GM12878 (cell line): ENCODE results near the gene ZBTB32. TPM values are rescaled to one million over a fixed set of nuclear protein-coding genes. Genes with fewer than 3 reads are reported as not detected.

ENCODE experiments used
- ATAC-seq: fragments of 200-7000 bp; cut with Tn5 transposase; 3 replicates; pipeline ENCODE4 v1.9.1; 2020; ENCODE audit warnings: mild to moderate bottlenecking, moderate library complexity
- BruUV-seq: library from RNA; stranded (reverse); fragments of 400-500 nt; replicated peaks from 2 replicates; lab custom pipeline; 2021; lab: Mats Ljungman, UMichigan
- CTCF ChIA-PET: fragments of 300-600 bp; sonication (Branson Sonifier 250); formaldehyde crosslinking; extraction: SDS; loops from one replicate; lab custom pipeline; 2021; ENCODE audit warnings: inconsistent platforms; lab: Yijun Ruan, JAX
- POLR2A ChIA-PET: fragments of 350-600 bp; formaldehyde crosslinking; extraction: SDS; loops from one replicate; lab custom pipeline; 2021; ENCODE audit warnings: inconsistent platforms; lab: Charles Lee
- RAD21 ChIA-PET: fragments of 300-600 bp; sonication (Branson Sonifier 250); formaldehyde crosslinking; loops from one replicate; lab custom pipeline; 2023; ENCODE audit warnings: antibody characterized with exemption; ENCODE audit not compliant: unreplicated experiment; lab: Charles Lee
- SMC1A ChIA-PET: fragments of 300-600 bp; sonication (Branson Sonifier 250); formaldehyde crosslinking; loops from one replicate; lab custom pipeline; 2023; ENCODE audit not compliant: unreplicated experiment, uncharacterized antibody; lab: Charles Lee
- DNase-seq: peaks from one replicate; pipeline ENCODE4 v3.0.0-alpha.2; 2011; ENCODE audit warnings: low read depth, low spot score
- FAIRE-seq: peaks from 3 replicates; lab custom pipeline; 2011; peaks lifted over from hg19 to GRCh38; lab: Jason Lieb, UNC
- H2AFZ ChIP-seq: 2 replicates; pipeline ENCODE4 v1.6.0; 2011; ENCODE audit warnings: low read depth, low read length, control low read depth; ENCODE audit not compliant: control insufficient read depth
- H3K27ac ChIP-seq: 2 replicates; pipeline ENCODE4 v1.5.1; 2011; ENCODE audit warnings: control low read depth; ENCODE audit not compliant: control insufficient read depth, insufficient read depth
- H3K27me3 ChIP-seq, 2 experiments: replicated peaks in 1 of 2; 2 replicates each; pipeline versions ENCODE4 v1.6.0 to v1.6.1; 2011; ENCODE audit warnings: low read length in 1 of 2; ENCODE audit not compliant: control insufficient read depth in 2 of 2, insufficient read depth in 2 of 2
- H3K36me3 ChIP-seq, 2 experiments: 2 replicates each; pipeline ENCODE4 v1.5.1; 2011; ENCODE audit warnings: low read length in 1 of 2; ENCODE audit not compliant: control insufficient read depth in 2 of 2, insufficient read depth in 2 of 2
- H3K4me1 ChIP-seq: 2 replicates; pipeline ENCODE4 v1.6.1; 2011; ENCODE audit warnings: mild to moderate bottlenecking, low read length, moderate library complexity, mixed read lengths; ENCODE audit not compliant: control insufficient read depth, insufficient read depth
- H3K4me2 ChIP-seq: 2 replicates; pipeline ENCODE4 v1.6.0; 2011; ENCODE audit warnings: control low read depth; ENCODE audit not compliant: control insufficient read depth, insufficient read depth
- H3K4me3 ChIP-seq: fragments of 200-600 bp; sonication (generic); 2 replicates; pipeline ENCODE4 v1.5.1; 2016
- H3K79me2 ChIP-seq: 2 replicates; pipeline ENCODE4 v1.6.0; 2011; ENCODE audit warnings: low read length; ENCODE audit not compliant: control insufficient read depth, insufficient read depth
- H3K9ac ChIP-seq: 2 replicates; pipeline ENCODE4 v1.8.0; 2011; ENCODE audit warnings: low read length, control low read depth, mixed read lengths; ENCODE audit not compliant: control insufficient read depth, insufficient read depth
- H3K9me3 ChIP-seq: replicated peaks from 3 replicates; pipeline ENCODE4 v1.5.1; 2011; ENCODE audit warnings: mild to moderate bottlenecking, low read length; ENCODE audit not compliant: control insufficient read depth, insufficient read depth
- H4K20me1 ChIP-seq: 2 replicates; pipeline ENCODE4 v1.6.0; 2011; ENCODE audit not compliant: control insufficient read depth, insufficient read depth
- CBX3 ChIP-seq: fragments of 200-600 bp; sonication (generic); IDR thresholded peaks from 2 replicates; pipeline ENCODE4 v1.6.1; 2016; ENCODE audit warnings: low read depth, borderline replicate concordance
- HCFC1 ChIP-seq: fragments of 150-350 bp; IDR thresholded peaks from 2 replicates; pipeline ENCODE4 v1.6.1; 2014; ENCODE audit warnings: low read length
- NBN ChIP-seq: fragments of 450-650 bp; IDR thresholded peaks from 2 replicates; pipeline ENCODE4 v1.6.1; 2016
- RCOR1 ChIP-seq: conservative IDR thresholded peaks from 2 replicates; pipeline ENCODE4 v1.6.1; 2012; ENCODE audit warnings: low read depth, low read length, improper control_type of control experiment
- SMAD1 ChIP-seq: fragments of 450-650 bp; IDR thresholded peaks from 2 replicates; pipeline ENCODE4 v1.6.1; 2018; ENCODE audit warnings: mild to moderate bottlenecking, low read depth; ENCODE audit not compliant: partially characterized antibody
- SMAD5 ChIP-seq: IDR thresholded peaks from 2 replicates; pipeline ENCODE4 v1.6.1; 2016; ENCODE audit warnings: antibody characterized with exemption, low read depth
- WGBS: methylation state at CpG from one replicate; pipeline ENCODE4 v1.1.6; 2016; ENCODE audit warnings: low lambda C conversion rate; ENCODE audit not compliant: insufficient replicate concordance, insufficient coverage; ENCODE audit errors: missing lambda C conversion rate; 5-methylcytosine and 5-hydroxymethylcytosine counted together
- in situ Hi-C: fragments of 300-500 bp; cut with MboI; formaldehyde crosslinking; loops from 9 replicates; pipeline ENCODE4 v1.14.3; 2018; ENCODE audit warnings: mixed read lengths
- intact Hi-C: fragments of 100-400 bp; cut with micrococcal nuclease; formaldehyde crosslinking; loops from one replicate; pipeline ENCODE4 v1.14.2; 2022; ENCODE audit not compliant: unreplicated experiment
- polyA plus RNA-seq, 11 experiments: library from polyadenylated mRNA; depleted of rRNA in 4 of 11; unstranded in 6 of 11; stranded (reverse) in 5 of 11; fragments of >200 nt; fragmentation: Nextera tagmentation in 4 of 11; fragmentation: Illumina TruSeq in 1 of 11; extraction: Ambion mirVana in 4 of 11; extraction: Trizol in 1 of 11; gene quantifications; 1 replicate in 1 of 11; 2 replicates in 10 of 11; pipeline versions ENCODE4 v1.2.1 to v1.2.3, GENCODE V29; 2011 to 2016; ENCODE audit warnings: inconsistent platforms in 2 of 11, missing spikeins in 2 of 11, low read depth in 1 of 11
- total RNA-seq, 4 experiments: library from RNA; depleted of rRNA in 3 of 4; stranded (reverse); fragments of >200 nt in 3 of 4; fragmentation: Illumina TruSeq in 1 of 4; extraction: Trizol in 1 of 4; gene quantifications; 2 replicates each; pipeline versions ENCODE4 v1.2.1 to v1.2.3, GENCODE V29; 2013 to 2021

The ZBTB32 gene
- total and polyA plus RNA-seq, 10 of the 15 experiments (the other 5 are each of a cell fraction or from before 2014, with no cell fraction given) = 1.0 to 46.7 (median 16.0) TPM

GRCh38 chr19:35755550-35756376 is 51.4 kb downstream of the ZBTB32 start:
- no peak overlapping the region for H3K4me3 ChIP-seq
- POLR2A ChIA-PET = interaction anchor here (0.6 to 2.2 kb wide), 2 partner anchors 7 to 11 kb away, joined by 4 to 18 read pairs; partner anchors contain the start of genes PSENEN and U2AF1L4
- H3K27me3 ChIP-seq = no peaks in the 10 kb centered on the region
- RAD21 ChIA-PET = no interaction called here
- H2AFZ ChIP-seq = no peak overlapping the region
- intact Hi-C loops = no loop called here
- DNase-seq = no peak
- no peak for ATAC-seq
- H3K27ac ChIP-seq = no peak overlapping the region
- peaks cover 15% of the 10 kb centered on the region for H3K4me1 ChIP-seq
- no peaks in the 10 kb centered on the region for H3K9me3 ChIP-seq
- peaks cover 0 to 2% of the 10 kb centered on the region in 2 experiments; a peak in 2 of 4 replicates for H3K36me3 ChIP-seq
- H3K9ac ChIP-seq = no peak overlapping the region
- peak overlapping the region; percentile 25; the same call in 1 of the 2 replicates for H3K4me2 ChIP-seq
- SMC1A ChIA-PET = no interaction called here
- TF ChIP-seq HCFC1 (no peak), RCOR1 (no peak), CBX3 (no peak), SMAD5 (no peak), NBN (no peak), SMAD1 (no peak)
- TF ChIP-seq, all 136 proteins: peak for 0
- Histone ChIP-seq H4K20me1 (no peaks in the 10 kb centered on the region), H3K79me2 (peaks cover 11% of the 10 kb centered on the region)
- BruUV-seq = no TSS peak
- in situ Hi-C loops = no loop called here
- CTCF ChIA-PET = no interaction called here
- no peak for FAIRE-seq
- WGBS = 74% methylated on average over 69 of the region's 74 CpGs
